GM19395 (cell line): ENCODE results near the gene ACCSL.

Experiments used
- ATAC-seq: cut with Tn5 transposase; IDR thresholded peaks from one replicate; pipeline ENCODE4 v1.9.1; 2021; ENCODE audit warnings: mild to moderate bottlenecking, moderate library complexity; ENCODE audit not compliant: unreplicated experiment

The ACCSL gene

DNA sequence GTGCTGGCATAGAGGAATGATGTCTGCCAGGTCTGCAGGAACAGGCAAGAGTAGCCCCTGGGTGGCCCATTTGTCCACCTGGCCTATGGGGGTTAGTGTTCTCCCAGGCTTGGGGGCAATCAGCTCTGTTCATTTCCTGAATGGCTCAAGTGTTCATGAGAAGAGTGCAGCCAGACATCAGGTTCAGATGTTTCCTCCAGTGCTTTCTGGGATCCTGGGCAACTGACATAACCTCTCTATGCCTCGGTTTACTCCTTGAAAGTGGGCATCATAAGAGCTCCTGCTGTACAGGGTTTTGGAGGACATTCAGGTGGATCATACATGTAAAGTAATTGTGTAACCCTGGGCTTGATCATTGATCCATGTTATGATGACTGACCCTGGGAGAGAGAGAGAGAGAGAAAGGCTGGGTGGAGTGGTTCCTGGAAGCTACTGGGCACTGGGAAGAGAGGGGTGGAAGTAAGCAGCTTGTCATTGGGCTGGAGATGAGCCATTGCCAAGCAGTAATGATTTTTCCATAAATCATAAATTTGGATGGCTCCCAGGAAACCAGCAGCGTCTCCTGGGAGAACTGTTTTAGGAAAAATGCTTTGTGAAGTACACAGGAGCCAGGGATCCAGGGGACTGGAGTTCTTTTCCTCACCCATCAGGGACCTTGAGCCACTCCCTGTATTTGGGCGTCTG lies 30.2 kb upstream of the ACCSL start:
- ATAC-seq = no peak

DNA sequence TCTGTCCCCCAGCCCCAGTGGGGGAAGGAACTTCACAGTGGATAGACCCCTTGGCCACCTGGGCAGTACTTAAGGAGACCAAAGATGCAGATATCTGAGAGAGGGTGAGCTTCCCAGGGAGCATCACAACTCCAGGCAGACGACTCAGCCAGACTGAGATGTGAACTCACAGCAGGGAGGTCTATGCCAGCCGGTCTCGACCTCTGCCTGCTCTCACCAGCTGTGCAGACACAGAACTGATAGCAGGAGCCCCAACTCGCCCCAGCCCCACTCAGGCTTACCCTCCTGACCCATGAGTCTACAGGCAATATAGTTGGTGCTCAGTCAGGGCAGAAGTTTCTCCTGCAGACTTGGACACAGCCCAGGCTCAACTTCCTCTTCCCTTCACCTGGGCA lies 29.7 kb upstream of the ACCSL start:
- ATAC-seq = no peak

DNA sequence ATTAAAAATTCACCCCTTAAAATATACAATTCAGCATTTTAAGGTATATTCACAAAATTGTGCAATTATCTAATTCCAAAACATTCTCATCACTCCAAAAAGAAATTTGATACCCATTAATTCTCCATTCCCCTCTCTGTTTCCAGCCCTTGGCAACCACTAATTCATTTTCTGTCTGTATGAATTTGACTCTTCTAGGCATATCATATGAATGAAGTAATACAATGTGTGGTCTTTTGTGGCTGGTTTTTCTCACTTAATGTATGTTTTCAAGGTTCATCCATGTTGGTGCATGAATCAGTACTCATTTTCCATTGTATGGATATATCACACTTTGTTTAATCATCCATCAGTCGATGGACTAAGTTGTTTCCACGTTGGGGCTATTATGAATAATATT lies 29.0 kb upstream of the ACCSL start:
- ATAC-seq = no peak

DNA sequence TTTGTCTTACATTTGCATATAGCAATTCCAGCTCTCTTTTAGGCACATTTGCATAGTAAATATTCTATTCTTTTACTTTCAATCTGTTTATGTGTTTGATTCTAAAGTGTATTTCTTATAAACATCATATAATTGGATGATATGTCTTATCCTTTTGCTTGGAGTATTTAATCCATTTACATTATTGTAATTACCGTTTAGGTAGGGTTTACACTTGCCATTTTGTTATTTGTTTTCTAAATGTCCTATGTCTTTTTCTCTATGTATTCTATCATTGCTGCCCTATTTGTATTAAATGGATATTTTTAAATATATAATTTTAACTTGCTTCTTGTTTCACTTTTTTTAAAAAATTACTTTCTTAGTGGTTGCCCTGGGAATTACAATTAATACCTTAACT lies 22.8 kb upstream of the ACCSL start:
- no peak for ATAC-seq

DNA sequence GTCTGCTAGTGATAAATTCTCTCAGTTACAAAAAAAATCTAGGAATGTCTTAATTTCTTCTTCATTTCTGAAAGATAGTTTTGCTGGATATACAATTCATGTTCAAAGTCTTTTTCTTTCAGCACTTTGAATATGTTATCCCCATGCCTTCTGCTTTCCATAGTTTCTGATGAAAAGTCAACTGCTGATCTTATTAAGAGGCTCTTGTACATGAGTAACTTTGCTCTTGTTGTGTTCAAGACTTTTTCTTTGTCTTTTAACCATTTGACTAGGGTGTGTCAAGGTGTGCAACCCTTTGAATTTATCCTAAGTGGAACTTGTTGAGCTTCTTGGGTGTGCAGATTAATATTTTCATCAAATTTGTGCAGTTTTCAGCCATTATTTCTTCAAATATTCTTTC lies 22.1 kb upstream of the ACCSL start:
- no peak for ATAC-seq

DNA sequence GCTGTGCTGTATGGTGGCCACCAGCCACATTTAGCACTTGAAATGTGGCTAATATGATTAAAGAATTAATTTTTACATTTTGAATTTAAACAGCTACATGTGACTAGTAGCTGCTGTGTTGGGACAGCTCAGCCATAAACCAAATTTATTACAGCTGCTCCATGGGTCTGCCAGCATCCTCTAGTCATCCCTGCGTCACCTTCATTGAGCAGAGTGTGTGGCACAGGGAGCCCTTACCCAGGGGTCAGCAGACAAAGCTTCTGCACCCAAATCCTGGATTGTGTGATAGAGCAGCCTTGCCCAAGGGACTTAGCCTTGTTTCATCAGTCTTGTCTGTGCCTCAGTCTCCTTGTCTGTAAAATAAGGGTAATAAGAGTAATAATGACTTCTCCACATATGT lies 19.4 kb upstream of the ACCSL start:
- ATAC-seq = no peak

DNA sequence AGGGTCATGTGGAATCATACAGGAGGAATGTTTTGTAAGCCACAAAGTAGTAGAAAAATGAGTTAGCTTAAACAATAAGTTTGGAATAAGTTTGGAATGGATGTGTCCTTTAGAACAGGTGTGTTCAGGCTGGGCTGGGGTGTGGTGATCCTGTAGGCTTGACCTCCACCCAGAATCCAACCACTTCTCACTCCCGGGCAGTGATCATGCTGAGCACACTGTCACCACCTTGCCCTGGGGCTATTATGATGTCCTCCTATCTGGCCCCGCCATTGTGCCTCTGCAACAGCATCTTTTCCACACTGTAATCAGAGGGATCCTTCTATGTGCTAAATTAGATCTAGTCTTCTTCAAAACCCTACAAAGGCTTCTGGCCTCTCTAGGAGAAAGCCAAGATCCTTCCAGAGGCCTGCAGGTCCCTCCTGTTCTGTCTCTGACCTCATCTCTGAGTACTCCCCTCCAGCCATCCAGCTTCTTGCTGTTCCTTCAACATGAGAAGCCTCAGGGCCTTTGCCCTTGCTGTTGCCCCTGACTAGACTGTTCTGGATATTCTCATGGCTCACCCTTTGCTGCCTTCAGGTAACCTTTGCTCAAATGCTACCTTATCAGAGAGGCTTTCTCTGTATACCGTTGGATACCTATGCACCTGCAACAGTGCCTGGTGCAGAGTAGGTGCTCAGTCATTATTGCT lies 18.8 kb upstream of the ACCSL start:
- ATAC-seq = no peak

DNA sequence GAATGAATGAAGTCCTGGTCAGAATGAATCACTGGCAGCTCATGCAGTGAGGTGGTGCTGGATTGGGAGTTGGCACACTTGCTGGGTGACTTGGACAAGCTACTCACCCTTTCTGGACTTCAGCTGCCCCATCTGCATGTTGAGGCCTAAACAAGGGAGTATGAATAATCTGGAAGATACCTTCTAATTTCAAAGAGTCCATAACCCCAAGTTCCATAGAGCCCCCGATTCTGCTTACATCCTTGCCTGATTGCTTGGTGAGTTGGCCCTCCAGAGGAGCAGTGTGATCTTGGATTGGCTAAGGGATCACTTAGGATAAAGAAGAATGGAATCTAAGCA lies 18.3 kb upstream of the ACCSL start:
- ATAC-seq = no peak

DNA sequence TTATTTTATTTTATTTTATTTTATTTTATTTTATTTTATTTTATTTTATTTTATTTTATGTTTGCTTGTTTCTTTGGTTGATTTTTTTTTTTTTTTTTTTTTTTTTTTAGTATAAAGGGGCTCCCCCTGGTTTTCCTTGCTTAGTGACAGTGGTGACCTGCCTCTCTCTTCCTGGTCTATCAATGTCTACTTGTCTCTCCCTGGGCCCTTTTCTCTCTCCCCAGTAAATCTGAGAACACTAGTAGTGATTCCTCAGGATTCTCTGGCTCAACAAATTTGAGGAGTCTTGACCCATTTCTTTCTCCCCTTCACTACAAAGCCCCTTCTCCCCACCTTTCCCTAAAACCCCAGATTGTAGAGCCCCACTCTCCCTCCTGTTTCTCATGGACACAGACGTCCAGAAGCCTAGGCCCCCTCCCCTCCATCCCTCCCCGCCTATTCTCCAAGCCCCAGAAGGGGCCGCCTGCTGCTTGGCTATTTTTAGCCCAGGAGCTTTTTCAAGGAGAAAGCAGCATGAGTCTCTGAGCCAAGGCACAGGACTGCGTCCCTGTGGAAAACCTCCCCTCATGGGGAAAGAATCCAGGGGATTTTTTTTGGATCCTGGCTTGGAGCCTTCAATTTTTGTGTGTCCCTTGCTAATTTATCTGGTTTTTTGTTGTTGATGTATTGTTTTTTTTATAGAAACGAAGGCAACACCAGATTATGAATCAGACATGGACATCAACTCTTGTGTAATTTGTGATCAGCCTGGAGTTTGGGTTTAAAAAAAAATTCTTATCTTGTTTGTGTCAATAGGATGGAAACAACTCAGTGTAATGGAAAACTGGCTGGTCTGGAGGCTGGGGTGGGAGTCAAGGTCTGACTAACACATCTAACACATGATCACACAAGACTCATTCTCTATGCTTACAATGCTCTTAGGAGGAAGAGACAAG lies 17.5 kb upstream of the ACCSL start:
- no peak for ATAC-seq

DNA sequence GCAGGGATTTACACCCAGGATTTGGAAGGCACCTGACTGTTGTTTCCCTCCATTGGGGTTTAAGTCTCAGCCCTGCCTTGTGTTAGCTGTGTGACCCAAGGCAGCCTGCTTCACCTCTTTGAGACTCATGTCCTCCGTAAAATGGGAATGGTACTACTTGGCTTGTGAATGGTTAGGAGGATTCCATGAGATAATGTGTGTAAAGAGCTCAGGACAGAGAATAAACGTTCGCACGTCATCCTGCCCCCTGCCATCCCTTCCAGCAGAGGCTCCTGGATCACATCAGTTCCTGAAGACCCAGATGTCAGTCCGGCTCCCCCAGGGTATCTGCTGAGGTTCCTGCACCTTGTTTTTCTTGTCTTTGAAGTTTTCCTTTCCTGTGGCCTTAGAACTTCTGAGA lies 16.8 kb upstream of the ACCSL start:
- ATAC-seq = no peak

DNA sequence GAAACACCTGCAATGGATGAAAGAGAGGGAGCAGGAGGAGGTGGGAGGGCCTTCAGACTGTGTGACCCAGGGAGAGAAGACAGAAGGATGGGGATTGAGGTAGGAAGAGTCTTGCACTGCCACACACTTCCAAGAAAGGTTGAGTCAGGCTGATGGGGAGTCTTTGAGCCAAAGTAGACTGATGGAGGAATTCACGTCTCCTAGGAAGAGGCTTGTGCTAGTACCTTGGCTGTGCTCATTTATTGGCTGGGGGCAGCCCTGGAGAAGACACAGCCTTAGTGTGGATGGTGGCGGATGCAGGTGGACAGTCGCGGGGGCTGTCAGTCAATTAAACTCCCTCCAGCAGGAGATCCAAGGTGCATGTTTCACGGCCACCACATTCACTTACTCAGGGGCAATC lies 16.2 kb upstream of the ACCSL start:
- no peak for ATAC-seq

DNA sequence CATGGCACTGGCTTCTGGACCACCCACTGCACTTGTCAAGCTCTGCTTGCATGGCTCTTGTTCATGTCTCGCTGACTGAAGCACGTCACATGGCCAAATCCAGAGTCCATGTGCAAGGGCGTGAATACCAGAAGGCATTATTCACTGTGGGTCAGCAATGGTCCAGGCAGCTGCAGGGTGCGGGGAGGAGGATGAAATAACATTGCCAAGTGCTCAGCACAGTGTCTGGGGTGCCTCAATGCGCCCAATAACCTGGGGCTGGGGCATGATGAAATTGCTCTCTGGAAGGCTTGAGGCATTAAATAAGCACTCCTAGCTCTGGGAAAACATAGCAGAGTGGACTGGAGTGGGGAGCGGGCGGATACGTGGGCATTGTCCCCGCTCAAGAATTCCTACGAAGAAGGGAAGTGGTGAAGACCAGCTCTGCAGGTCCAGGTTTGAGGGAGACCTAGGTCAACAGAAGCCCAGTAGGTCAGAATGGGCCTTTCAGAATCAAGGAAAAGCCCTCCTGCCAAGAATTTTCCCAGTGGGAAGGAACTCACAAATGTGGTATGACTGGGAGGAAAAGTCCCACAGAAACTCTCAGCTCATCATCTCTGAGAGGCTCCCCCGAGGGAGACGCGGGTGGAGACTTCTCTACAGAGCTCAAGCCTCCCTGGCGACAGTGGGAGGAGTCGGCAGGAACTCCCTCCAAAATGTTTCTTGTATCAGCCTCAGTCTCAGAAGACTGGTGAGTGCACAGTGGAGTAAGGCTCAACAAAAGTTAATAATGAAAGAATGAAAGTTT lies 15.3 kb upstream of the ACCSL start:
- ATAC-seq = no peak

DNA sequence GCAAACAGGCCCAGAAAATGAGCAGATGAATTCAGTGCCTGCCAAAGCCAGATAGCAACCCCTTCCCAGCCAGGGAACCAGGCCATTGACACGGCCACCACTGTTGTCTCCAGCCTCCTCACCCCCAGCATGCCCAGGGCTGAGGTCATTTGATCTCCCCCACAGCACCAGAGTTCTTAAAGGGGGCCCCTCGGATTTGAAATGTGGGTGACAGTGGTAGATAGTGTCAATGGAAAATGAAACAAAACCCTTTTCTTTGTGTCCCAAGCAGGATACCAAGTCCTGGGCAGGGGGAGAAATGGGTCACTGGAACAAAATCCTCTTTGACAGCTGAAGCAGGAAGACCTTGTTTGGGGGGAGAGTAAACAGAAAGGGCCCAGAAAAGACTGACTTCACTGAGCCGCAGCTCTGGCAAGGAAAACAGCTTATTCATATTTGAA lies 14.3 kb upstream of the ACCSL start:
- ATAC-seq = no peak

DNA sequence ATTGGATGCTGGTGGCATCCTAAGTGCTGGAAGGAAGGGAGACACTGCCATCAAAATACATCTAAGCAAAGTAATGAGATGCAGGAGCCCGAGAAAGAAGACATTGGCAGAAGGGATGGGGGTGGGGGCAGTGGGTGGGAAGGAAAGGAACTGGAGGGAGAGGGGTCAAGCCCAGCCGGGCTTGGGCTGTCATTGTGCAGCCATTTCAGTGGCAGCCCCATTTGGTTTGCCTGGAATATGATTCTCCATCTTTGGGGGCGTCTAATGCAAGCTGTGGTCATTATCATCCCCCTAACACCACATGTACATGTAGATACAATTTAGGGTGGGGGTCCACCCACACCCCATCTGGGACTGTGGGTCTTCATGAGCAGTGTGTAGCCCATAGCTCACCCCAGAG lies 13.9 kb upstream of the ACCSL start:
- ATAC-seq = no peak

DNA sequence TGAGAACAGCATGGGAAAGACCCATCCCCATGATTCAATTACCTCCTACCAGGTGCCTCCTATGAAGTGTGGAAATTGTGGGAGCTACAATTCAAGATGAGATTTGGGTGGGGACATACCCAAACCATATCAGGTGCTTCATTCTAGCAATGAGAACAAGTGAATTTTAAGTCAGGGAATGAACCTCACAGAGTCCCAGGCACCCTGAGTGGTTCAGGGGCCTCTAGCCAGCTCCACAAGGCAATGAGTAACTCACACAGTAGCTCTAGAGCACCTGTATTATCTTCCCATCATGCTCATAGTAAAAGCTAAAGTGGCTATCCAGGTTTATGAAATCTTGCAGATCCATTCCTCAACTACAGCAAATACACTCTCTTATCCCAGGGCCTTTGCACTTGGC lies 13.1 kb upstream of the ACCSL start:
- ATAC-seq = no peak

DNA sequence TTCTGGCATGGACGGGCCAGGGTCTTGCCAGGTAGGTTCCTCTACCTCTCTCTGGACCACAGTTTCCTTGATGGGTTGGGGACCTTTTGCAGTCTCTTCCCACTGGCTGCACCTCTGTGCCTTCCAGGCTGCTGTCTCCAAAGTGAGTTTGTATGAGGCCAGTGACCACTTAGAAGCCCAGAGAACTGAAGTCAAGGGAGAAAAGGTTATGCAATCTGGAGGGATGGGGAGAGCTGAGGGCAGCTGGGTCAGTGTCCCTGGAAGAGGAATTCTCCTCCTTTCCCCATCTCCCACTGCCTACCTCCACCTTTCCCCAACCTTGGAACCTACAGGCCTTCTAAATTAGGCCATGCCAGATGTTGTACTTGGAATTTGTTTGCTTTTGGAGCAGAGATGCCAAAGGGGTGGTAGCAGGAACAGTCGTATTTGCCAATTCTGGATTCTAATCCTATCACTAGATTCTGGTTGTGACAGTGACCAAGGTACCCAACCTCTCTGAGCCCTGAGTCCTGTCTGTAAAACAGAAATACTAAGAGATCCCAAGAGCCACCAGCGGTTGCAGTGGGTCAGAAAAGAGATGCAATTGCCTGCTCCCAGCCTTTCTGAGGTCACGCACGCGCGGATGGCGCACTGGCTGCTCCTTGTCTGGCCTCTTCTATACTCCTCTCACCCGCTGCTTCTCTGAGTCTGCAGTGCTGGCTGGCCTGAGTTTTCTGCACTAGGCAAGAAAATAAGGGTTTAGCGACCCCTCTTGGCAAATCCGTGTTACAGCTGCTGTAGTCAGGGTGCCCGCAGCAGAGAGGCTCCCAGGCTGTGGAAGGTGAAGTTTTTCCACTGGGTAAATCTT lies 10.7 kb upstream of the ACCSL start:
- no peak for ATAC-seq

DNA sequence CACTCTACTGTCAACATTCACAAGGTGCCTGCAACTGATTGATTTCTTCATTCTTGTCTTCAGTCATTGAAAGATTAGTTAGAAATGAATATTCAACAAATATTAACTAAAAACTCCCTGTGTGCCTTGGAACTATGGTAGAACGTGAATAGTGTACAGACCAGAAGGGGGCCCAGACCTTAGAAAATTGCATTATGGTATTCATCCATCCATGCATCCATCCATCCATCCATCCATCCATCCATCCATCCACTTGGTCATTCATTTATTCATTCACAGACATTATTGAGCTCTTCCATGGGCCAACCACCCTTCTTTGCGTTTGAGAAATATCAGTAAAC lies 10.2 kb upstream of the ACCSL start:
- no peak for ATAC-seq

DNA sequence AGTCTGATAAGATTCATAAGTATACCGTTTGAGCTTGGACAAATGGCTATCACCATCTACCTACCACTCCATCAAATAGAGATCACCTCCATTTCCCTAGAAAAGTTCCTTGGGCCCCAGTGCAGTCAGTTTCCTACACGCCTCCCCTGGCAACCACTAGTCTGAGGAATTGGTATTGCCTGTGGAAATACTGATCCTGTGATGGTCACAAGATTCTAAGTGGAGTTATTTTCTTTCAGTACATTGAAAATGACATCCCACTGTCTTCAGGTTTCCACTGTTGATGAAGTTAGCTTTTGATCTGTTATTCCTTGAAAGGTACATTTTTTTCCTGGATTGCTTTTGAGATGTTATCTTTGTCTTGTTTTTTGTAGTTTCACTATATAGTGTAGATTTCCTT lies 4.6 kb upstream of the ACCSL start:
- ATAC-seq = no peak

DNA sequence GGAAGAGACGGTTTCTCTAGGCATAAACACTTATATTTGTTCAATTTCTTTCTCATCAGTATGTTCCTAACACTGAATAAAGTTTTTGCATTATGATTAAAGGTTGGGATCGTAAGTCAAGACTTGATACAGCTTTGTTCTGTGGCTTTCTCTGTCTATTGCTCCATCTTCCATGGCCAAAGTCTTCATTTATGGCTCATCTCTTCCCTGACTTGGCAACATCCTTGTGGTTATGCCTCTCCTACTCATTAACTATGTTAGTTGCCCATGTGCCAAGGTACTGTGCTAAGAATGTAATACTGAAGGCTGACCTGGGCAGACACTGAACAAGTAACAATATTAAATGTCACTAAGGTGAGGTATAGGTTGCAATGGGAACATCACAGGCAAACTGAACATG lies 1.6 kb upstream of the ACCSL start:
- ATAC-seq = no peak

DNA sequence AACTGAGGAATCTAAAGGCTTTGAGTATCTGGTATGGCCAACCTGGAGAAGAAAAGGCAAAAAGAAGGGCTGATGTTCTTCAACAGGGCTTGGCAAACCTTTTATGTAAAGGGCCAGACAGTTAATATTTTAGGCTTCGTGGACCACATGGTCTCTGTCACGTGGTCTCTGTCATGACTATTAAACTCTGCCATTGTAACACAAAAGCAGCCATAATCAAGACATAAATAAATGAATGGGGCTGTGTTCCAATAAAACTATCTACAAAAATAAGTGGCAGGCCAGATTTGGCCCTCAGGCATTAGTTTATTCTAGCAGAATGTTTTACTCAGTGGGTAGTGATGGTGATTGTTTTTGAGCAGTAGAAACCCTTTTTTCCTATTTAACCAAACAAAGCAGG lies 483 bp upstream of the ACCSL start:
- ATAC-seq = no peak
